ENCODE data around the gene FAM151A. TPM values are rescaled to one million over a fixed set of nuclear protein-coding genes. Genes with fewer than 3 reads are reported as not detected.

The FAM151A gene
- polyA plus RNA-seq, 1 donor (not counting 4 experiments of a cell fraction or from before 2014, with no cell fraction given): 0.07 TPM

DNA sequence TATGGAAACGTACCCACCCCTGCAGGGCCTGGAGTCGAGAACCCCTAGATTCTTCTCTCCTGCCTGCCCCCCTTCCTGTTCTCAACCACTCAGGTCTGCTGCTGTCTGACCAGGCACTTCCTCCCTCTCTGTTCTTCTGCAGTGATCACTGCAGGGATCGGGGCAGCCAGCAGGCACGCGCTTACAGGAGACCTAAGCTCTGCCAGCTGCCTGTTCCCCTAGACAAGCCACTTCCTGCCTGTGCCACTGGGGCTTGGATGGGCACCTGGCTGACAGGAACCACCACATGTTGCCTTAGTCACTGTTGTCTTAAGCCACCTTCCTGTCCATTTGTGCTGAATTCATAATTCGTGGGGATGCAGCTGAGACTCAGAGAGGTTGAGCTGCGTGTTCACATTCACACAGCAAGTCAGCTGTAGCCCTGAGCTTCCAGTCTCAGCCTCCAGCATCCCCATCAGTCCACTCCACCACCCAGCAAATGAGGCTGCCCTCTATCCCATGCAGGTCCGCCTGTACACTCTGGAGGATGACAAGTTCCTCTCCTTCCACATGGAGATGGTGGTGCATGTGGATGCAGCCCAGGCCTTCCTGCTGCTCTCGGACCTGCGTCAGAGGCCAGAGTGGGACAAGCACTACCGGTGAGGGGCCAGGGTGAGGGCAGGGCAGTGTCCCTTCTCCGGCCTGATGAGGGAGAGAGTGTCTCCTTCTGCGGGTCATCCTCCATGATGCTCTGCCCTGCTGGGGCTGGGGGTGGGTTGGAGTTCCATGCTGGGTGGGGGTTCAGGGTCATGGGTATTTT is 18.6 kb downstream of the FAM151A start:
- Histone ChIP-seq H3K9me1 (ENCODE audit: control insufficient read depth, extremely low read depth, insufficient read depth, low read length) (no peaks in the 10 kb centered on the region), H3K36me3 (ENCODE audit: control insufficient read depth in 2 of 2, extremely low read depth in 1 of 2, insufficient read depth in 2 of 2, low read length in 2 of 2) (no peaks in the 10 kb centered on the region), H3K4me3 (ENCODE audit: control insufficient read depth in 2 of 3, extremely low read depth in 1 of 3, insufficient read depth in 2 of 3, low read depth in 1 of 3, low read length in 3 of 3) (no peak overlapping the region), H3K9ac (ENCODE audit: control insufficient read depth, extremely low read depth, insufficient read depth, low read length) (no peak overlapping the region), H3K9me3 (ENCODE audit: control insufficient read depth, low read depth, low read length) (no peaks in the 10 kb centered on the region), H3K27ac (ENCODE audit: control insufficient read depth, insufficient read depth, low read length) (no peak overlapping the region), H3K79me2 (ENCODE audit: control insufficient read depth, insufficient read depth, low read length) (no peaks in the 10 kb centered on the region), H3K4me2 (ENCODE audit: control insufficient read depth, extremely low read depth, insufficient read depth, low read depth, low read length) (peak overlapping the region; percentile 18), H2AFZ (ENCODE audit: control insufficient read depth, low read length) (peak overlapping the region; percentile 23), H4K20me1 (ENCODE audit: control insufficient read depth, extremely low read depth, insufficient read depth, low read length) (no peaks in the 10 kb centered on the region), H3K4me1 (ENCODE audit: control insufficient read depth, extremely low read depth, insufficient read depth, low read length) (peaks cover 13% of the 10 kb centered on the region), H3K27me3 (ENCODE audit: control insufficient read depth, extremely low read depth, insufficient read depth, low read length) (no peaks in the 10 kb centered on the region)
- no peak for TF ChIP-seq CTCF (optimal IDR thresholded peaks at IDR 0.05 in 1 of 3, IDR thresholded peaks at IDR 0.05 in 1 of 3, conservative IDR thresholded peaks at IDR 0.05 in 1 of 3; ENCODE audit: extremely low read depth in 1 of 3, insufficient read depth in 2 of 3, low read length in 3 of 3)
- no peak for TF ChIP-seq EZH2 (IDR thresholded peaks at IDR 0.05; ENCODE audit: low read length)
- DNase-seq (ENCODE audit: low read depth, low spot score): no peak
- dilution Hi-C loops (cut with MboI; ENCODE audit: extremely low pct_ligation_motif_present, low sequenced_read_pairs): no loop called here
- FAIRE-seq: peak; percentile 87

- Histone ChIP-seq H3K27ac (ENCODE audit: control insufficient read depth, insufficient read depth, low read length) (no peak overlapping the region), H3K4me3 (ENCODE audit: control insufficient read depth in 2 of 3, extremely low read depth in 1 of 3, insufficient read depth in 2 of 3, low read depth in 1 of 3, low read length in 3 of 3) (no peak overlapping the region), H3K9ac (ENCODE audit: control insufficient read depth, extremely low read depth, insufficient read depth, low read length) (no peak overlapping the region), H3K27me3 (ENCODE audit: control insufficient read depth, extremely low read depth, insufficient read depth, low read length) (no peaks in the 10 kb centered on the region), H2AFZ (ENCODE audit: control insufficient read depth, low read length) (no peak overlapping the region), H3K36me3 (ENCODE audit: control insufficient read depth in 2 of 2, extremely low read depth in 1 of 2, insufficient read depth in 2 of 2, low read length in 2 of 2) (no peaks in the 10 kb centered on the region), H3K4me2 (ENCODE audit: control insufficient read depth, extremely low read depth, insufficient read depth, low read depth, low read length) (peak overlapping the region; percentile 18), H3K9me3 (ENCODE audit: control insufficient read depth, low read depth, low read length) (no peaks in the 10 kb centered on the region), H3K79me2 (ENCODE audit: control insufficient read depth, insufficient read depth, low read length) (no peaks in the 10 kb centered on the region), H3K9me1 (ENCODE audit: control insufficient read depth, extremely low read depth, insufficient read depth, low read length) (no peaks in the 10 kb centered on the region), H3K4me1 (ENCODE audit: control insufficient read depth, extremely low read depth, insufficient read depth, low read length) (peaks cover 13% of the 10 kb centered on the region), H4K20me1 (ENCODE audit: control insufficient read depth, extremely low read depth, insufficient read depth, low read length) (no peaks in the 10 kb centered on the region)
- DNase-seq (ENCODE audit: low read depth, low spot score) (no peak), FAIRE-seq (no peak)
- TF ChIP-seq CTCF (optimal IDR thresholded peaks at IDR 0.05 in 1 of 3, IDR thresholded peaks at IDR 0.05 in 1 of 3, conservative IDR thresholded peaks at IDR 0.05 in 1 of 3; ENCODE audit: extremely low read depth in 1 of 3, insufficient read depth in 2 of 3, low read length in 3 of 3) (no peak), EZH2 (IDR thresholded peaks at IDR 0.05; ENCODE audit: low read length) (no peak)
- dilution Hi-C loops (cut with MboI; ENCODE audit: extremely low pct_ligation_motif_present, low sequenced_read_pairs): no loop called here
Observed at GRCh38 chr1:54604051-54604450, 19.3 kb downstream of the FAM151A start.

Measured in keratinocyte (primary cell).